H1 (cell line): ENCODE measurements around the gene YEATS4. TPM values are rescaled to one million over a fixed set of nuclear protein-coding genes. Genes with fewer than 3 reads are reported as not detected.

Source experiments
- CTCF ChIA-PET: fragments of 300-600 bp; sonication (Branson Sonifier 250); formaldehyde crosslinking; loops from one replicate; lab custom pipeline; 2021; ENCODE audit not compliant: partially characterized antibody; lab: Charles Lee
- POLR2A ChIA-PET: fragments of 300-600 bp; sonication (Branson Sonifier 250); formaldehyde crosslinking; loops from one replicate; lab custom pipeline; 2021; ENCODE audit warnings: inconsistent platforms; ENCODE audit not compliant: partially characterized antibody; lab: Charles Lee
- DNase-seq, 2 experiments: peaks; one replicate each; pipeline versions ENCODE4 v3.0.0 to v3.0.0-alpha.2; 2010 to 2022; ENCODE audit warnings: low spot score in 2 of 2, low read depth in 1 of 2, mixed read lengths in 1 of 2
- FAIRE-seq: peaks from 2 replicates; lab custom pipeline; 2011; peaks lifted over from hg19 to GRCh38; lab: Jason Lieb, UNC
- H2AFZ ChIP-seq: 2 replicates; pipeline ENCODE4 v1.8.1; 2012; ENCODE audit warnings: low read length, inconsistent platforms
- H2AK5ac ChIP-seq: 2 replicates; pipeline ENCODE4 v1.6.1; 2013; ENCODE audit warnings: low read depth, low read length
- H2BK120ac ChIP-seq: replicated peaks from 2 replicates; pipeline ENCODE3; 2013; ENCODE audit warnings: low read depth, low read length, inconsistent platforms
- H2BK12ac ChIP-seq: 2 replicates; pipeline ENCODE4 v1.6.1; 2013; ENCODE audit warnings: low read depth, low read length
- H2BK15ac ChIP-seq: 2 replicates; pipeline ENCODE4 v1.6.1; 2013; ENCODE audit warnings: low read length
- H2BK20ac ChIP-seq: 2 replicates; pipeline ENCODE4 v1.6.1; 2013; ENCODE audit warnings: low read length
- H2BK5ac ChIP-seq: 2 replicates; pipeline ENCODE4 v1.6.1; 2013; ENCODE audit warnings: low read depth, low read length
- H3K14ac ChIP-seq: 2 replicates; pipeline ENCODE4 v1.6.1; 2013; ENCODE audit warnings: inconsistent platforms; ENCODE audit not compliant: insufficient read length
- H3K18ac ChIP-seq: 2 replicates; pipeline ENCODE4 v1.6.1; 2013; ENCODE audit warnings: low read length; ENCODE audit errors: extremely low read depth
- H3K23ac ChIP-seq: 2 replicates; pipeline ENCODE4 v1.6.1; 2013; ENCODE audit warnings: inconsistent platforms; ENCODE audit not compliant: insufficient read length
- H3K23me2 ChIP-seq: 2 replicates; pipeline ENCODE4 v1.6.1; 2013; ENCODE audit warnings: low read depth, low read length
- H3K27ac ChIP-seq: 2 replicates; pipeline ENCODE4 v1.6.1; 2011; ENCODE audit warnings: low read depth, low read length, inconsistent platforms
- H3K27me3 ChIP-seq, 4 experiments: replicated peaks in 1 of 4; 1 replicate in 1 of 4; 2 replicates in 3 of 4; pipeline versions ENCODE4 v1.6.1 to v1.8.1; 2011 to 2013; ENCODE audit warnings: low read length in 3 of 4, mild to moderate bottlenecking in 3 of 4, inconsistent platforms in 2 of 4, mixed read lengths in 2 of 4, moderate library complexity in 1 of 4; ENCODE audit not compliant: control insufficient read depth in 3 of 4, insufficient read depth in 3 of 4; ENCODE audit errors: extremely low read depth in 1 of 4
- H3K36me3 ChIP-seq, 4 experiments: 2 replicates each; pipeline versions ENCODE4 v1.6.1 to v1.8.1; 2011 to 2013; ENCODE audit warnings: mild to moderate bottlenecking in 4 of 4, low read length in 3 of 4, moderate library complexity in 2 of 4, control low read depth in 1 of 4, inconsistent platforms in 1 of 4; ENCODE audit not compliant: insufficient read depth in 4 of 4, control insufficient read depth in 2 of 4
- H3K4ac ChIP-seq: replicated peaks from 2 replicates; pipeline ENCODE3; 2013; ENCODE audit warnings: low read length, low read depth, mixed read lengths, inconsistent platforms; ENCODE audit not compliant: insufficient read length
- H3K4me1 ChIP-seq, 4 experiments: replicated peaks in 1 of 4; 1 replicate in 1 of 4; 2 replicates in 3 of 4; pipeline versions ENCODE4 v1.6.1 to v1.8.1; 2011 to 2013; ENCODE audit warnings: low read length in 3 of 4, inconsistent platforms in 2 of 4, mixed read lengths in 1 of 4; ENCODE audit not compliant: insufficient read depth in 4 of 4, control insufficient read depth in 3 of 4
- H3K4me2 ChIP-seq, 2 experiments: 2 replicates each; pipeline versions ENCODE4 v1.6.1 to v1.8.1; 2011 to 2013; ENCODE audit warnings: low read depth in 2 of 2, low read length in 2 of 2, control low read depth in 1 of 2, inconsistent platforms in 1 of 2, mild to moderate bottlenecking in 1 of 2; ENCODE audit not compliant: insufficient read depth in 1 of 2
- H3K4me3 ChIP-seq, 4 experiments: fragments of 200-600, 300-600 bp in 1 of 4; sonication (generic), shearing (Covaris generic), sonication (Bioruptor Twin) in 1 of 4; 2 replicates each; pipeline versions ENCODE4 v1.5.1 to v1.8.1; 2011 to 2016; ENCODE audit warnings: low read length in 4 of 4, low read depth in 3 of 4, control low read depth in 2 of 4, inconsistent platforms in 2 of 4, mild to moderate bottlenecking in 2 of 4, mixed read lengths in 1 of 4, moderate library complexity in 1 of 4; ENCODE audit not compliant: insufficient read depth in 2 of 4; ENCODE audit errors: extremely low read depth in 1 of 4
- H3K56ac ChIP-seq: replicated peaks from 2 replicates; pipeline ENCODE3; 2013; ENCODE audit warnings: low read depth, mild to moderate bottlenecking, mixed read lengths, low read length, inconsistent platforms; ENCODE audit not compliant: insufficient read length
- H3K79me1 ChIP-seq: 2 replicates; pipeline ENCODE4 v1.6.1; 2013; ENCODE audit warnings: low read depth, low read length, control low read depth
- H3K79me2 ChIP-seq, 2 experiments: 2 replicates each; pipeline versions ENCODE4 v1.6.1 to v1.8.1; 2012 to 2013; ENCODE audit warnings: low read length in 2 of 2, mild to moderate bottlenecking in 2 of 2, inconsistent platforms in 1 of 2; ENCODE audit not compliant: insufficient read depth in 2 of 2, control insufficient read depth in 1 of 2
- H3K9ac ChIP-seq, 4 experiments: replicated peaks in 1 of 4; 1 replicate in 1 of 4; 2 replicates in 3 of 4; pipeline versions ENCODE4 v1.6.1 to v1.8.1; 2011 to 2013; ENCODE audit warnings: low read depth in 3 of 4, low read length in 3 of 4, control low read depth in 2 of 4, mild to moderate bottlenecking in 2 of 4, moderate library complexity in 2 of 4, inconsistent platforms in 1 of 4; ENCODE audit errors: extremely low read depth in 1 of 4
- H3K9me3 ChIP-seq, 2 experiments: 2 replicates each; pipeline versions ENCODE4 v1.6.1 to v1.8.1; 2012 to 2013; ENCODE audit warnings: mild to moderate bottlenecking in 2 of 2, moderate library complexity in 2 of 2, control low read depth in 1 of 2, inconsistent platforms in 1 of 2, low read depth in 1 of 2, low read length in 1 of 2, mixed read lengths in 1 of 2; ENCODE audit not compliant: insufficient read depth in 2 of 2
- H4K20me1 ChIP-seq, 2 experiments: replicated peaks in 1 of 2; 2 replicates each; pipeline versions ENCODE3 to v1.8.1; 2011 to 2013; ENCODE audit warnings: inconsistent platforms in 2 of 2, low read length in 2 of 2, mild to moderate bottlenecking in 1 of 2; ENCODE audit not compliant: insufficient read depth in 2 of 2, control insufficient read depth in 1 of 2
- H4K5ac ChIP-seq: 2 replicates; pipeline ENCODE4 v1.6.1; 2013; ENCODE audit warnings: low read length, low read depth, mixed read lengths, inconsistent platforms; ENCODE audit not compliant: insufficient read length
- H4K8ac ChIP-seq: 2 replicates; pipeline ENCODE4 v1.8.0; 2013; ENCODE audit warnings: mild to moderate bottlenecking, moderate library complexity, low read length, inconsistent platforms; ENCODE audit not compliant: insufficient read depth; ENCODE audit errors: extremely low read depth
- H4K91ac ChIP-seq: replicated peaks from 2 replicates; pipeline ENCODE3; 2013; ENCODE audit warnings: low read length, mixed read lengths, inconsistent platforms; ENCODE audit not compliant: insufficient read length
- ATF3 ChIP-seq: IDR thresholded peaks from 2 replicates; pipeline ENCODE4 v1.6.1; 2011; ENCODE audit warnings: low read depth, mild to moderate bottlenecking, low read length; ENCODE audit not compliant: insufficient read depth
- BACH1 ChIP-seq: IDR thresholded peaks from 2 replicates; pipeline ENCODE4 v1.6.1; 2012; ENCODE audit warnings: low read length, improper control_type of control experiment
- BRCA1 ChIP-seq: IDR thresholded peaks from 2 replicates; pipeline ENCODE4 v1.6.1; 2012; ENCODE audit warnings: low read depth, low read length, improper control_type of control experiment
- CEBPB ChIP-seq: IDR thresholded peaks from 2 replicates; pipeline ENCODE4 v1.6.1; 2012; ENCODE audit warnings: low read depth, low read length
- CHD2 ChIP-seq: IDR thresholded peaks from 2 replicates; pipeline ENCODE4 v1.6.1; 2012; ENCODE audit warnings: low read length, improper control_type of control experiment
- CREB1 ChIP-seq: IDR thresholded peaks from 2 replicates; pipeline ENCODE4 v1.6.1; 2012; ENCODE audit warnings: inconsistent platforms
- CTCF ChIP-seq, 3 experiments: IDR thresholded peaks; 1 replicate in 2 of 3; 2 replicates in 1 of 3; pipeline versions ENCODE4 v1.5.1 to v1.6.1; 2011; ENCODE audit warnings: low read length in 3 of 3, mild to moderate bottlenecking in 3 of 3, inconsistent platforms in 2 of 3, low read depth in 1 of 3, moderate library complexity in 1 of 3; ENCODE audit not compliant: insufficient read depth in 1 of 3; ENCODE audit errors: control extremely low read depth in 1 of 3
- EGR1 ChIP-seq: IDR thresholded peaks from 2 replicates; pipeline ENCODE4 v1.6.1; 2011; ENCODE audit warnings: low read depth, low read length, borderline replicate concordance
- MAX ChIP-seq: IDR thresholded peaks from 2 replicates; pipeline ENCODE4 v1.6.1; 2012; ENCODE audit warnings: inconsistent platforms
- RFX5 ChIP-seq: IDR thresholded peaks from 2 replicates; pipeline ENCODE4 v1.6.1; 2011; ENCODE audit warnings: low read depth, low read length, improper control_type of control experiment, borderline replicate concordance
- TBP ChIP-seq: IDR thresholded peaks from 2 replicates; pipeline ENCODE4 v1.6.1; 2011; ENCODE audit warnings: low read depth, low read length, improper control_type of control experiment
- YY1 ChIP-seq: IDR thresholded peaks from 2 replicates; pipeline ENCODE4 v1.6.1; 2011; ENCODE audit warnings: low read depth, mild to moderate bottlenecking, low read length
- WGBS, 2 experiments: shearing (Covaris generic) in 1 of 2; methylation state at CpG; one replicate each; pipeline versions ENCODE4 v1.1.6 to v1.1.7; 2013 to 2015; ENCODE audit warnings: low lambda C conversion rate in 2 of 2, mixed read lengths in 2 of 2, inconsistent platforms in 1 of 2, low coverage in 1 of 2, missing lambda C conversion rate in 1 of 2; ENCODE audit not compliant: insufficient replicate concordance in 2 of 2, insufficient coverage in 1 of 2, insufficient read length in 1 of 2; ENCODE audit errors: extremely low coverage in 1 of 2, missing lambda C conversion rate in 1 of 2; 5-methylcytosine and 5-hydroxymethylcytosine counted together
- polyA plus RNA-seq, 7 experiments: library from polyadenylated mRNA; depleted of rRNA in 3 of 7; stranded (reverse) in 5 of 7; unstranded in 2 of 7; fragments of >200 nt in 5 of 7; fragments of 200-250 nt in 2 of 7; gene quantifications; 1 replicate in 5 of 7; 2 replicates in 1 of 7; 4 replicates in 1 of 7; pipeline versions ENCODE4 v1.2.1 to v1.2.3, GENCODE V29; 2011 to 2013; ENCODE audit warnings: missing spikeins in 2 of 7, mixed read lengths in 2 of 7
- total RNA-seq: library from RNA; stranded (reverse); fragmentation: NEBNext Ultra II Directional; extraction: Animal tissue kit (Norgen Biotek cat#: 25700); gene quantifications from 2 replicates; pipeline ENCODE4 v1.2.1, GENCODE V29; 2021

Gene YEATS4
- total and polyA plus RNA-seq, 2 of the 8 experiments (the other 6 are each of a cell fraction or from before 2014, with no cell fraction given) = 25.7 to 32.5 TPM

GRCh38 chr12:69318225-69318624 lies 41.3 kb upstream of the YEATS4 start:
- no peak overlapping the region for H2BK120ac ChIP-seq
- no peaks in the 10 kb centered on the region for H3K79me2 ChIP-seq
- peaks cover 0 to 4% (median 0%) of the 10 kb centered on the region in 4 experiments; a peak in 2 of 7 replicates for H3K4me1 ChIP-seq
- no peak overlapping the region for H2AFZ ChIP-seq
- no peaks in the 10 kb centered on the region for H3K27me3 ChIP-seq
- ChIA-PET CTCF (interaction anchor here (1.3 kb wide), 1 partner anchor 39 kb away, joined by 4 read pairs; no protein-coding TSS in a partner anchor), POLR2A (no interaction called here)
- peaks cover 8% of the 10 kb centered on the region in 2 experiments; a peak in 2 of 4 replicates for H3K9me3 ChIP-seq
- H3K27ac ChIP-seq = no peak overlapping the region
- H2BK20ac ChIP-seq = no peak overlapping the region
- H2BK15ac ChIP-seq = no peak overlapping the region
- H2BK5ac ChIP-seq = no peak overlapping the region
- H3K4me3 ChIP-seq = no peak overlapping the region
- H3K23me2 ChIP-seq = no peaks in the 10 kb centered on the region
- H3K4ac ChIP-seq = no peak overlapping the region
- H3K56ac ChIP-seq = no peak overlapping the region
- H4K5ac ChIP-seq = no peak overlapping the region
- H3K4me2 ChIP-seq = no peak overlapping the region
- WGBS, 2 experiments = 93% methylated on average over 2 of the region's 2 CpGs; no CpG with 5 or more reads in 1 of the 2 experiments
- no peaks in the 10 kb centered on the region for H4K20me1 ChIP-seq
- DNase-seq (no peak), FAIRE-seq (no peak)
- no peak overlapping the region for H3K23ac ChIP-seq
- no peaks in the 10 kb centered on the region for H3K36me3 ChIP-seq
- no peak overlapping the region for H4K91ac ChIP-seq
- no peak overlapping the region for H2AK5ac ChIP-seq
- no peak overlapping the region for H2BK12ac ChIP-seq
- no peak overlapping the region for H3K9ac ChIP-seq
- H4K8ac ChIP-seq = no peak overlapping the region
- H3K79me1 ChIP-seq = no peaks in the 10 kb centered on the region
- H3K18ac ChIP-seq = no peak overlapping the region
- H3K14ac ChIP-seq = no peak overlapping the region
- TF ChIP-seq MAX (no peak), BACH1 (no peak), ATF3 (no peak), BRCA1 (no peak), YY1 (no peak), EGR1 (no peak), RFX5 (no peak), CEBPB (no peak), CREB1 (no peak), TBP (no peak), CHD2 (no peak), CTCF (IDR thresholded peaks at IDR 0.05; ENCODE audit: control extremely low read depth in 1 of 3, insufficient read depth in 1 of 3, low read depth in 1 of 3, low read length in 3 of 3) (no peak)
